Epithelial cell of prostate (primary cell): ENCODE data around the gene KCNJ4.
"Not testable (repeated sequence)": the region's sequence is repeated elsewhere in the genome, so short reads cannot be mapped to it uniquely, and the experiment has no call there.

Source experiments
- DNase-seq: peaks from one replicate; pipeline ENCODE4 v3.0.0-alpha.2; 2011; ENCODE audit warnings: low read depth, low spot score
- H3K27ac ChIP-seq: fragments of 450-650 bp; 2 replicates; pipeline ENCODE4 v1.5.1; 2017; ENCODE audit warnings: mild to moderate bottlenecking

KCNJ4 gene

DNA sequence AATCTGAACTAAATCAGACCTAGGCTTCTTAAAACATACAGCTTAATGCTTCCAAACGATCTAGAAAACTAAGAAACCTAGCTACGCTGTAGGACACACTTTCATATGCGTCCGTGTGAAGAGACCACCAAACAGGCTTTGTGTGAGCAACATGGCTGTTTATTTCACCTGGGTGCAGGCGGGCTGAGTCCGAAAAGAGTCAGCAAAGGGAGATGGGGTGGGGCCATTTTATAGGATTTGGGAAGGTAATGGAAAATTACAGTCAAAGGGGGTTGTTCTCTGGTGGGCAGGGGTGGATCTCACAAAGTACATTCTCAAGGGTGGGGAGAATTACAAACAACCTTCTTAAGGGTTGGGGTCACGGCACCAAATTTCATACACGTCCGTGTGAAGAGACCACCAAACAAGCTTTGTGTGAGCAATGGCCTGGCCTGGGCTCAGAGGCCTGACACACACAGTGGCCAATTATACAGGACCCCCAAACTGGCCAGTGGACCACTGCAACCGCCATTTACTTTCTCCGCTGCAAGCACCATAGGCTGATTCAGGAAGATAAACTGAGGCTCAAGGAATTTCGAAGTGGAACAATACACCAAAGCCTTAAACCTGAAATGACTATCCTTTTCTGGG is 58.4 kb downstream of the KCNJ4 start:
- peak overlapping the region; percentile 59 for H3K27ac ChIP-seq
- not testable (repeated sequence) for DNase-seq

- not testable (repeated sequence) for DNase-seq
- peak overlapping the region; percentile 59 for H3K27ac ChIP-seq
Observed at GRCh38 chr22:38395944-38396343, 59.1 kb downstream of the KCNJ4 start.

GRCh38 chr22:38394929-38395624 is 59.9 kb downstream of the KCNJ4 start:
- H3K27ac ChIP-seq: peak overlapping the region; percentile 59
- DNase-seq: not testable (repeated sequence)

- DNase-seq, H3K27ac ChIP-seq: not testable (repeated sequence)
Observed at GRCh38 chr22:38389428-38389818, 65.6 kb downstream of the KCNJ4 start.

DNA sequence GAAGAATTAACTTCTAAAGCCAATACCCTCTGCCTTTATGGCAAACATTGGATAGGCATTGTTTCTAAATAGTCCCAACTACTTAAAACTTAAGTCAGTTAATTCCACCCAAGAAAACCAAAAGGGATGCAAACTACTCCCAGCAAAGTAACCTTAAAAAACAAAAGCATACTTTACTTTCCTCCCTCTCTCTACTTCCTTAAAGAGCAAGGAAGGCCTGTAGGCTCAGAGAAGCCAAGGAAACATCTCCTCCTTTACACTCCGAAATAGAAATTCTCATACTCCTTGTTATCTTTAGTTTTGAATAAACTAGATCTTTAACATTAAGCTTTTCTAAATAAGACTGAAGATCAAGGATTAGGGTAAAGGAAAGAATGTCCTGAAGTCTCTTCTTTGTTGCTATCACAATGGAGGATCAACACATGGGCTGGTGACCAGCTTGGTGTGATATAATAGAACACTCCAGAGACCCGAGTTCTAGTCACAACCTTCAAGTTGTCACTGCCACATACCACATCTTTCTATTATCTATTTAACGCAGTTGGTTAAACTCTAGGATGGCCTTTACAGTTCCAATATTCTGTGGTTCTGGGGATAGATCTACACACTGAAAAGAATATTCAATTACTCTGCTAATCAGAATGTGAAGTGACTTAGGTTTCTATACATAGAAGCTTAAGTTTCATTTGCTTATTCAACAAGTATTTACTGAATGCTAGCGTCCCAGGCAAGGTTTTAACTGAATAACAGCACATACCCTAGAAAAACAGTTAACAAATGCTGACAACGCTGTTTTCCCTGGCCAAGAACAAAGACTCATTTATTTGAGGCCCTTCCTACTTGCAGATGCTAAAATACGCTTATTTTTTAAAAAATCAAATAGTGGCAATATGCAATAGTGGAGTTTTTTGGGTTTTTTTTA is 66.2 kb downstream of the KCNJ4 start:
- H3K27ac ChIP-seq, DNase-seq: not testable (repeated sequence)

- not testable (repeated sequence) for DNase-seq, H3K27ac ChIP-seq
Observed at GRCh38 chr22:38386918-38387317, 68.1 kb downstream of the KCNJ4 start.

DNA sequence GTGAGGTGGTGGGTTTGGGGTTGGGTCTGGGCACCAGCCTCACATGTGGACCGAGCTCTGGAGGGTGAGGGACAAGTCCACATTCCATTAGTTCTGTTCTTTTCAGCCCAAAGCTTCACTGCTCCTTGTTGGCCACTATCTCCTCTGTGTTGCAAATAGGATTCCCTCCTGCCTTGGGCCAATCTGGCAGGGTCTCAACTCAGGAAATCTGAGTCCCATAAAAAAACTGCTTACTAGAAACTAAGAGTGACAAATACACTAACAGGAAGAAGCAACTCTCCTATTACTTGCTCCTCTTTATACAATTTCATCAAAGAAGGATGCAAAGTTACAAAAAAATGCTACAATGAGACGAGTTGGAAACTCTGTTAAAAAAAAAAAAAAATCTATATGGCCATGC is 71.6 kb downstream of the KCNJ4 start:
- no peak for DNase-seq
- no peak overlapping the region for H3K27ac ChIP-seq

GRCh38 chr22:38381371-38381770 is 73.6 kb downstream of the KCNJ4 start:
- DNase-seq, H3K27ac ChIP-seq: not testable (repeated sequence)
